ENCODE data around the gene ESM1.
"Not testable (repeated sequence)": the region's sequence is repeated elsewhere in the genome, so short reads cannot be mapped to it uniquely, and the experiment has no call there.

The ESM1 gene

GRCh38 chr5:55027595-55027994, 42.2 kb upstream of the ESM1 start:
- Histone ChIP-seq H3K27ac (no peak overlapping the region), H3K27me3 (replicated peaks) (no peaks in the 10 kb centered on the region), H3K36me3 (replicated peaks) (no peaks in the 10 kb centered on the region), H3K4me3 (ENCODE audit: low read depth, low read length) (no peak overlapping the region)
- in situ Hi-C loops (cut with HindIII; ENCODE audit: low pct_ligation_motif_present, low sequenced_read_pairs): no loop called here
- no peak for DNase-seq
- TF ChIP-seq CTCF (IDR thresholded peaks at IDR 0.05; ENCODE audit: low read depth, low read length, missing control alignments): no peak

- Histone ChIP-seq H3K27ac (no peak overlapping the region), H3K36me3 (replicated peaks) (no peaks in the 10 kb centered on the region), H3K27me3 (replicated peaks) (no peaks in the 10 kb centered on the region), H3K4me3 (ENCODE audit: low read depth, low read length) (no peak overlapping the region)
- TF ChIP-seq CTCF (IDR thresholded peaks at IDR 0.05; ENCODE audit: low read depth, low read length, missing control alignments): no peak
- in situ Hi-C loops (cut with HindIII; ENCODE audit: low pct_ligation_motif_present, low sequenced_read_pairs): no loop called here
- no peak for DNase-seq
Observed at GRCh38 chr5:55022450-55022849, 37.1 kb upstream of the ESM1 start.

GRCh38 chr5:55021821-55022220, 36.4 kb upstream of the ESM1 start:
- DNase-seq: no peak
- no peaks in the 10 kb centered on the region for H3K36me3 ChIP-seq (replicated peaks)
- no peak for TF ChIP-seq CTCF (IDR thresholded peaks at IDR 0.05; ENCODE audit: low read depth, low read length, missing control alignments)
- in situ Hi-C loops (cut with HindIII; ENCODE audit: low pct_ligation_motif_present, low sequenced_read_pairs): no loop called here
- H3K27ac ChIP-seq: no peak overlapping the region
- no peak overlapping the region for H3K4me3 ChIP-seq (ENCODE audit: low read depth, low read length)
- no peaks in the 10 kb centered on the region for H3K27me3 ChIP-seq (replicated peaks)

- in situ Hi-C loops (cut with HindIII; ENCODE audit: low pct_ligation_motif_present, low sequenced_read_pairs): no loop called here
- no peak overlapping the region for H3K4me3 ChIP-seq (ENCODE audit: low read depth, low read length)
- no peak for TF ChIP-seq CTCF (IDR thresholded peaks at IDR 0.05; ENCODE audit: low read depth, low read length, missing control alignments)
- H3K27ac ChIP-seq: no peak overlapping the region
- H3K36me3 ChIP-seq (replicated peaks): no peaks in the 10 kb centered on the region
- DNase-seq: no peak
- no peaks in the 10 kb centered on the region for H3K27me3 ChIP-seq (replicated peaks)
Observed at GRCh38 chr5:55021410-55021809, 36.0 kb upstream of the ESM1 start.

GRCh38 chr5:55010149-55010548, 24.8 kb upstream of the ESM1 start:
- in situ Hi-C loops (cut with HindIII; ENCODE audit: low pct_ligation_motif_present, low sequenced_read_pairs): not testable (repeated sequence)

GRCh38 chr5:55004729-55005128, 19.3 kb upstream of the ESM1 start:
- no peak overlapping the region for H3K4me3 ChIP-seq (ENCODE audit: low read depth, low read length)
- no peak for TF ChIP-seq CTCF (IDR thresholded peaks at IDR 0.05; ENCODE audit: low read depth, low read length, missing control alignments)
- no peaks in the 10 kb centered on the region for H3K27me3 ChIP-seq (replicated peaks)
- H3K27ac ChIP-seq: no peak overlapping the region
- DNase-seq: no peak
- in situ Hi-C loops (cut with HindIII; ENCODE audit: low pct_ligation_motif_present, low sequenced_read_pairs): no loop called here
- no peaks in the 10 kb centered on the region for H3K36me3 ChIP-seq (replicated peaks)

More at GRCh38 chr5:55010149-55010548, 24.8 kb upstream of the ESM1 start:
- not testable (repeated sequence) for H3K27me3 ChIP-seq (replicated peaks); H3K27ac ChIP-seq; DNase-seq; H3K36me3 ChIP-seq (replicated peaks); H3K4me3 ChIP-seq (ENCODE audit: low read depth, low read length)

All from brain microvascular endothelial cell (primary cell).